HG02610 (cell line): ENCODE measurements around the gene FBRSL1.

Experiments used
- ATAC-seq: cut with Tn5 transposase; IDR thresholded peaks from one replicate; pipeline ENCODE4 v1.9.1; 2021; ENCODE audit warnings: mild to moderate bottlenecking, moderate library complexity; ENCODE audit not compliant: unreplicated experiment

Gene FBRSL1

GRCh38 chr12:132554845-132555630, 65.1 kb downstream of the FBRSL1 start:
- ATAC-seq, result no peak

DNA sequence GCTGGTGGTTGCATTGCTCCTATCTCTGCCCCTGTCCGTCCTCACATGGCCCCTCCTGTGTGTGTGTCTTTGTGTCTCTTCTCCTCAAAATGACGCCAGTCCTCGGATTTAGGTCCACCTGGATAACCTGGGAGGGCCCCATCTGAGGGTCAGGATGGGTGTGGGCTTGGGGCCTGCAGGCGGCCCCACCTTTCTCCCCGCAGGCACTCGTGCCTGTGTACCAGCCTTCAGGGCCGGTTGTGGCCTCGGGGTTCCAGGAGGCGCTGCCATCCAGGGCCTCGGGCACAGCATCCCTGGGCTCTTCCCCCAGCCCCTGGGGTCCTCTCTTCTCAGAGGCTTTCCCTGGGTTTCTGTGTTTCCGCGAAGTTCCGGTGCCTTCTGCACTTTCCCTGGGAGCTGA, 65.7 kb downstream of the FBRSL1 start:
- ATAC-seq, result no peak

GRCh38 chr12:132556216-132556615, 66.3 kb downstream of the FBRSL1 start:
- no peak for ATAC-seq

- no peak for ATAC-seq
These were observed 66.8 kb downstream of the FBRSL1 start for GRCh38 chr12:132556801-132557200.

GRCh38 chr12:132557291-132558015, 67.5 kb downstream of the FBRSL1 start:
- ATAC-seq, result no peak

DNA sequence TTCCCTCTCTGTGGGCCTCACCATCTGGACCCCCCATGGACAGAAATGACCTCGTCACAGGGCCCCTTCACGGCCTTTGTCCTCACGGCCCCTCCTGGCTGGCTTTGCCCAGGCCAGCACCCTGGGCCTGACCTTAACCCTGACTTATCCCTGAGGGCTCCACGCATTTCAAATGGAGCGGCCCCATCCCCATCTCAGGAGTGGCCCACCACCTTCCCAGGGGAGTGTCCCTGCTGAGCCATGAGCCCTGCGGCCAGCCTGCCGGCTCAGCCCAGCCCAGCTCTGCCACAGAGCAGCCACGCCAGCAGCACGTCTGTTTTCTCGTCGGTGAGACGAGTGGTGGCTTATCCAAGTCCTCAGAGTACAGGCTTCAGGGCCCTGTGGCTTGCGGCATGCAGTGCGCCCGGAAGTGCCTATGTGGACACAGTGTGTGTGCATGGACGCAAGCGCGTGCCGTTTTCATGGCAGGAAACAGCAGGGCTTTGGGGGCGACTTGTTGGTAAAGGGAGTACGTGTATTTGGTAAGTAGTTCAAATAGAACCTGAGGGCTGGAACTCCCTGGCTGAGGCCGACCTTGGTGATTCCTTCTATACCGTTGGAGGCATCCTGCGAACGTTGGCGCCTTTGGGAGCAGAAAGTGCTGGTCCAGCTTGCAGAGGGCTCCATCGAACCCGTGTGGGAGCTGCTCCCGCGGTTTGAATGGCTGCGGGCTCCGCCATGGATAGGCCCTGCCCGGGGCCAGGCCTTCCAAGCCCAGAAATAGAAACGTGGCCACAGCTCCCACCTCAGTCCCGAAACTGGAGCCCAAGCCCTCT, 68.3 kb downstream of the FBRSL1 start:
- ATAC-seq, result no peak

GRCh38 chr12:132558861-132559623, 69.1 kb downstream of the FBRSL1 start:
- ATAC-seq, result no peak

DNA sequence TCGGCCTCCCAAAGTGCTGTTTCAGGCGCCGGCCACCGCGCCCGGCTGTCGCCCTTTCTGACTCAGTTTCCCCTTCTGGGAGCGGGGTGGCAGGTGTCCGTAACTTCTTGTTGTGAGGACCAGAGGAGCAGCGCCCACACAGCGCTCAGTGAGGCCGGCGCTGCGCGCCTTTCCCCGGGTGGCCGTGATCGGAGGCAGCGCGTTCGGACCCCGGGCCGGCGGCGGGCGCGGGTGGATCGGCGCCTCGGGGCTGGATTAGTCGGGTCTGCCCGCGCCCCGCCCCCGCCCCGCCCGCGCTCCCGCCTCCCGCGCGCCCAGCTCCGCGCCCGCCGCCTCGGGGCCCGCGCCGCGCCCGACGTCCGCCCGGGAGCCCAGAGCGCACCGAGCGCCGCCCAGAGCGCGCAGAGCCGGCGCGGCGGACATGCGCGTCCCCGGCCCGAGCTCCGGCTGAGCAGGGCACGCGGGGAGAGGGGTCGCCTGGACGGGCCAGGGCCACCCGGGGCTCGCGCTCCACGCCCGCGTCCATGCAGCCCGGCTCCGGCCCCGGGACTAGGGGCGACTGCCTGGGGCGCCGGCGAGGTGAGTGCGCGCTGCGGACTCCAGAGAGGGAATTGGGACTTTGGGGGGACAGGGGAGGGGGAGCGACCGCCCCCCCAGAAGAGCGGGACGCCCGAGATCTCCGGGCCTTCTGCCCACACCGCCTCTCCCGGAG, 69.9 kb downstream of the FBRSL1 start:
- ATAC-seq, result no peak

- no peak for ATAC-seq
These were observed 70.3 kb downstream of the FBRSL1 start for GRCh38 chr12:132560364-132560613.

DNA sequence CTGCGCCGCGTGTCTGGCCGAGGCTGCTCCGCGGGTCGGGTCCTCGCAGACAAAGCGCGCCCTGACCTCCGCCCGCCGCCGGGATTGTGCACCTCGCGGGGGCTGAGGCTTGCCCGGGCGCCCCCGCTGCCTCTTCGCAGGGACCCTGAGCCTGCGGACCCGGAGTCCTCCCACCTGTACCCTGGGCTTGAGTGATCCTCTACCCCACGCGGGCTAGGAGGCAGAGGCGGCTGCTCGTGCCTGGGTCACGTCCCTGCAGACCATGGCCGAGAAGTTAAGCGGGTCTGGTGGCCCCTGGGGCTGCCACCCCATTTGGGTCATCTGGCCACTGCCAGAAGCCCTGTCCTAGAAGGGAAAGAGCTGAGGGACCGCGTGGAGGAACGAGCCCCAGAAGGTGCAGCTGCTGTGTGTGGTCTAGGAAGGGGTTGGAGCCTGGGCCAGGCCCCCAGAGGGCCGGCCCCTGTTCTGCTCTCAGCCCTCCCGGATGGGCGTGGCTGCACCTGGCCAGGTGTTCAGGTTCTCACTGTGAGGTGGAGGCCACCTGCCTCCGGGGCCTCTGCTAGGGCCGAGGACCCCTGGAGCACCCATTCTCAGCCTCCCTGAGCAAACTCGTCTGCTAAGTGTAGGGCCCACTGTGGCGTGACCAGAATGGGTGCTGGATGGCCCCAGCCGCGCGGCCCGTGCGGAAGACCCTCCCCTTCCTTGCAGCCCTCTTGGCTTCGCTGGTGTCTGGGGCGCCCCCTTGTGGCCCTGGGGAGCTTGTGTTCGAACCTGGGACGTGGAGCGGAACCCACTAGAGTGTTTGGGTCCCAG, 70.9 kb downstream of the FBRSL1 start:
- no peak for ATAC-seq
